ENCODE measurements around the gene DAGLA. TPM values are rescaled to one million over a fixed set of nuclear protein-coding genes. Genes with fewer than 3 reads are reported as not detected.
A peak's percentile ranks its signal among the peaks of the same experiment; 100 is the strongest.

Gene DAGLA
- total RNA-seq, 1 donor from 2014 or later = 4.6 TPM

DNA sequence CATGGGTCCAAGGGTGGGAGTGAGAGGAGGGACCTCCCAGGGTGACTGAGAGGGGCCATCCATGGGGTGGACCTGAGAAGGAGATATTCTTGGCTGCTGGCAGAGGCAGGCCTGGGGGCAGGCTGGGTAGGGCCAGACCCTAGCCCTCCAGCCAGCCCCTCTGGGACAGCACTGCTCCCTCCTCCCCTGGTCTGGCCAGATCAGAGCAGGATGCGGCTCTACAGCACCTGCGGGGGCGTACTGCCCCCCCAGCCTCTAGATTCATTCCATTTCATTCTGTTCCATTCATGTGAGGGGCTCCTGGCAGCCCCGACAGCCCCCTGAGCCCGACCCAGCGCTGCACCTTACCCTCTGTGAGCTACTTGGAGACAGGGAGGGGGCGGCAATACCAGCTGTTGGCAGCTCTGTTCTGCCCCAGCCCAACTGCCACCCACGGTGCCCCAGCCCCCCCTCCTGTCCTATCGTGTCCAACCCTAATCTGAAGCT is 37.9 kb downstream of the DAGLA start:
- no peak for DNase-seq (ENCODE audit: low read depth)
- H3K27me3 ChIP-seq (ENCODE audit: control insufficient read depth, insufficient read depth, low read length) = peaks cover 2% of the 10 kb centered on the region
- H3K4me3 ChIP-seq (ENCODE audit: low read depth, low read length) = peak overlapping the region; percentile 54
- H3K36me3 ChIP-seq (ENCODE audit: control insufficient read depth, insufficient read depth, low read length) = peaks cover 2% of the 10 kb centered on the region
- TF ChIP-seq, protein P1, sequence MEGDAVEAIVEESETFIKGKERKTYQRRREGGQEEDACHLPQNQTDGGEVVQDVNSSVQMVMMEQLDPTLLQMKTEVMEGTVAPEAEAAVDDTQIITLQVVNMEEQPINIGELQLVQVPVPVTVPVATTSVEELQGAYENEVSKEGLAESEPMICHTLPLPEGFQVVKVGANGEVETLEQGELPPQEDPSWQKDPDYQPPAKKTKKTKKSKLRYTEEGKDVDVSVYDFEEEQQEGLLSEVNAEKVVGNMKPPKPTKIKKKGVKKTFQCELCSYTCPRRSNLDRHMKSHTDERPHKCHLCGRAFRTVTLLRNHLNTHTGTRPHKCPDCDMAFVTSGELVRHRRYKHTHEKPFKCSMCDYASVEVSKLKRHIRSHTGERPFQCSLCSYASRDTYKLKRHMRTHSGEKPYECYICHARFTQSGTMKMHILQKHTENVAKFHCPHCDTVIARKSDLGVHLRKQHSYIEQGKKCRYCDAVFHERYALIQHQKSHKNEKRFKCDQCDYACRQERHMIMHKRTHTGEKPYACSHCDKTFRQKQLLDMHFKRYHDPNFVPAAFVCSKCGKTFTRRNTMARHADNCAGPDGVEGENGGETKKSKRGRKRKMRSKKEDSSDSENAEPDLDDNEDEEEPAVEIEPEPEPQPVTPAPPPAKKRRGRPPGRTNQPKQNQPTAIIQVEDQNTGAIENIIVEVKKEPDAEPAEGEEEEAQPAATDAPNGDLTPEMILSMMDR (IDR thresholded peaks at IDR 0.05; ENCODE audit: insufficient read depth, low read length, poor library complexity, severe bottlenecking) = no peak

GRCh38 chr11:61718621-61719302 is 38.6 kb downstream of the DAGLA start:
- DNase-seq (ENCODE audit: low read depth) = no peak
- Histone ChIP-seq H3K27me3 (ENCODE audit: control insufficient read depth, insufficient read depth, low read length) (peaks cover 2% of the 10 kb centered on the region), H3K36me3 (ENCODE audit: control insufficient read depth, insufficient read depth, low read length) (peaks cover 2% of the 10 kb centered on the region), H3K4me3 (ENCODE audit: low read depth, low read length) (peak overlapping the region; percentile 54)
- TF ChIP-seq, protein P1 (IDR thresholded peaks at IDR 0.05; ENCODE audit: insufficient read depth, low read length, poor library complexity, severe bottlenecking) = no peak

DNA sequence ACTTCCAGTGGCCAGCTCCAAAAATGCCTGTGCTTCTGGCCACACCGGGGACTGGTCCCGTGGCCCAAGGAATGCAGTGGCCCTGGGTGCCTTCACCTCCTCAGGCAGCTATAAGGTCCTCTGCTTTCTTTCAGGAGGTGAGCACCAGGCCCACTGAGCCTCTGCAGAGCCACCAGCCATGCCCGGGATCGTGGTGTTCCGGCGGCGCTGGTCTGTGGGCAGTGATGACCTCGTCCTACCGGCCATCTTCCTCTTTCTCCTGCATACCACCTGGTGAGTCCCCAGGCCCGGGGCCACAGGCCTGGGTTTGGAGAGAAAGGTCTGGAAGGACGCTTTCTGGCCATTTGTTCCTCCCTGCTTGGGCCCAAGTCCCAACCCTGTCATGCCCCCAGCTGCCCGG is 39.8 kb downstream of the DAGLA start:
- Histone ChIP-seq H3K27me3 (ENCODE audit: control insufficient read depth, insufficient read depth, low read length) (peaks cover 2% of the 10 kb centered on the region), H3K36me3 (ENCODE audit: control insufficient read depth, insufficient read depth, low read length) (peaks cover 2% of the 10 kb centered on the region), H3K4me3 (ENCODE audit: low read depth, low read length) (no peak overlapping the region)
- TF ChIP-seq, protein P1 (IDR thresholded peaks at IDR 0.05; ENCODE audit: insufficient read depth, low read length, poor library complexity, severe bottlenecking) = no peak
- DNase-seq (ENCODE audit: low read depth) = no peak

GRCh38 chr11:61720597-61720996 is 40.4 kb downstream of the DAGLA start:
- Histone ChIP-seq H3K4me3 (ENCODE audit: low read depth, low read length) (no peak overlapping the region), H3K36me3 (ENCODE audit: control insufficient read depth, insufficient read depth, low read length) (peaks cover 2% of the 10 kb centered on the region), H3K27me3 (ENCODE audit: control insufficient read depth, insufficient read depth, low read length) (peaks cover 2% of the 10 kb centered on the region)
- no peak for DNase-seq (ENCODE audit: low read depth)
- TF ChIP-seq, protein P1 (IDR thresholded peaks at IDR 0.05; ENCODE audit: insufficient read depth, low read length, poor library complexity, severe bottlenecking) = no peak

DNA sequence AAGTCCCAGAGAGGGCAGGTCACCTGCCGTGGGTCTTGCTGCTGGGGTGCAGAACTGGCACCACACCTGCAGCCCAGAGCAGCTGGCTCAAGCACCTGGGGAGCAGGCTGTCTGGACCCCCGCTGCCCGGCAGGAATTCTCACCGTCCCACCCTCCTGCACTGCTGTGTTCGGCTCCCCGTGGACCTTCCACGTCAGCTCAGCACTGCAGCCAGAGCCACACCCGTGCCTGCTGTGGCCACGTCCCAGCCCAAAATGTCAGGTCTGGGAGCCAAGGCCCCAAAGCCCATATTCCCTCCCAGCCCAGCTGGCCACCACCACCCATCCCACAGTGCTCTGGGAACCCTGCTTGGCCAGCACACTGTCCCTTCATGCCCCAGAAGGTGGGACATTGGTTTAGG is 44.2 kb downstream of the DAGLA start:
- TF ChIP-seq, protein P1 (IDR thresholded peaks at IDR 0.05; ENCODE audit: insufficient read depth, low read length, poor library complexity, severe bottlenecking) = no peak
- no peak overlapping the region for H3K4me3 ChIP-seq (ENCODE audit: low read depth, low read length)
- DNase-seq (ENCODE audit: low read depth) = no peak
- H3K36me3 ChIP-seq (ENCODE audit: control insufficient read depth, insufficient read depth, low read length) = peaks cover 2% of the 10 kb centered on the region
- no peaks in the 10 kb centered on the region for H3K27me3 ChIP-seq (ENCODE audit: control insufficient read depth, insufficient read depth, low read length)

DNA sequence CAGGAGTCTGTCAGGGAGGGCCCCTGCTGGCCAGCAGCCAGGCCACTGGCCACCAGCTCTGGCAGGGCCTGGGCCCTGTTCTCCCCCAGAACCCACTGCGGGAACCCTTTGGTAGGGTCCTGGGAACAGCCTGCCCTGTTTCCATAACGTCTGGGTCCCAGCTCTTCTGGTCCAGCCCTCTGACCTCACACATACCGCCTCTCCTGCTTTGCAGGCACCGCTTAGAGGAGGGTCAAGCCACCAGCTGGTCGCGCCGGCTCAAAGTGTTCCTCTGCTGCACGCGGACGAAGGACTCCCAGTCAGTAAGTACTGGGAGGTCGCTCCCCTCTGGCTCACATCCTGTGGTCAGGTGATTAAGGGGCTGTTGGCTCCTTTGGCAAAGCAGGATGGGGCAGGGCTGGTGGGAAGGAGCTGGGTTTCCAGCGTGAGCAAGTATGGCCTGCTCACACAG is 45.6 kb downstream of the DAGLA start:
- no peak for DNase-seq (ENCODE audit: low read depth)
- Histone ChIP-seq H3K27me3 (ENCODE audit: control insufficient read depth, insufficient read depth, low read length) (no peaks in the 10 kb centered on the region), H3K36me3 (ENCODE audit: control insufficient read depth, insufficient read depth, low read length) (peaks cover 2% of the 10 kb centered on the region), H3K4me3 (ENCODE audit: low read depth, low read length) (no peak overlapping the region)
- TF ChIP-seq, protein P1 (IDR thresholded peaks at IDR 0.05; ENCODE audit: insufficient read depth, low read length, poor library complexity, severe bottlenecking) = no peak

Measured in kidney epithelial cell (primary cell).